Measurements from ENCODE around the gene NME9.
A peak's percentile ranks its signal among the peaks of the same experiment; 100 is the strongest.
"Not testable (repeated sequence)": the region's sequence is repeated elsewhere in the genome, so short reads cannot be mapped to it uniquely, and the experiment has no call there.

The NME9 gene

DNA sequence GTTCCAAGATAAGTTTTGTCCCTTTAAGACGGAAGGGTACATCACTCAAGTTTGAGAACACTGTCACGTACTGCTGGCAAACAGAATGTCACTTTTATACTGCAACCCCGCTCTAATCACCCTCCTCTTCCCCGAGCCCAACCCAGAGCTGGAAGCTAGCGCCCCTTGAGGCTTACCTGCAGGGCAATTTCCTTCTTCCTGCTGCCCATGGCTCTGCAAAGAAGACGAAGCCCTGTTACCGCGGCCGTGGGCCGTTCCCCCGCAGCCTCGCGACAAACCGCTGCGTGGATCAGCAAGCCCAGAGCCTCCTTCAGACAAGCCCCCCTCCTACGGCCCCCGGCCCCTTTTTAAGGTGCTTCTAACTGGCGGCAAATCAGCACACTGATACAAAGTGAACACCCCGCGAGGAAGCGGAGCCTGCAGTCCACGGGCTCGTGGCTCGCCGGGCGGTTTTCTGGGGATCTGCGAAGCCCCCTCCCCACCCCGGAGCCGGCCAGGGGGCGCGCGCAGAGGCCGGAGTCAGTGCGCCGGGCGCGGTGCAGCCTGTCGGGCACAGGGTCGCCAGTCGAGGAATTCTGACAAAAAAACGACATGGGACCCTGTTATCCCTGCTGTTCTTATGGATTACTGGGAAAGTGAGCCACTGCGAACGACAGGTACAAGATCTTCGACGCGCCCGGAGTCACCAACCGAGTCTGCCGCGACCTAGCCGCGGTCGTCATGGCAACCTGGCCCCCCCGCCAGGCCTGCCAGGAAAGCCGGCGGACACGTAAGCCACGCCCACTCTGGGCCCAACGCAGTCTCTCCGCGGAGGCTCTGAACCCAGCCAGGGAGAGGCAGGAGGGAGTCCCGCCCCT, at the start of gene NME9:
Gene NME9 (minus strand): TSS at position 725 of the 857 bp plus-strand sequence. CDS start 516 bp downstream, at position 209.
- peak; percentile 94 for DNase-seq

GRCh38 chr3:138378990-138379389, 49.3 kb upstream of the NME9 start:
- no peak for DNase-seq

GRCh38 chr3:138378331-138378730, 48.7 kb upstream of the NME9 start:
- DNase-seq, result no peak

GRCh38 chr3:138377804-138378203, 48.2 kb upstream of the NME9 start:
- no peak for DNase-seq

DNA sequence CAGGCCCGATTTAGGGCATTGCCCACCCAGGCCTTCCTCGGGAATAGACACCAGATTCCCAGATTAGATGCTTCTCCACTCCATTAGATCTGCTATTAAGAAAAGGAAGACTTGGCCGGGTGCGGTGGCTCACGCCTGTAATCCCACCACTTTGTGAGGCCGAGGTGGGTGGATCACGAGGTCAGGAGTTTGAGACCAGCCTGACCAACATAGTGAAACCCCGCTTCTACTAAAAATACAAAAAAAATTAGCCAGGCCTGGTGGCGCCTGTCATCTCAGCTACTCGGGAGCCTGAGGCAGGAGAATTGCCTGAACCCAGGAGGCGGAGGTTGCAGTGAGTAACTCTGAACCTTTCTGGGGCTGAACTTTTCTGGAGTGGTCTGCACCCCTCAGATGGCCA, 47.6 kb upstream of the NME9 start:
- DNase-seq, result not testable (repeated sequence)

DNA sequence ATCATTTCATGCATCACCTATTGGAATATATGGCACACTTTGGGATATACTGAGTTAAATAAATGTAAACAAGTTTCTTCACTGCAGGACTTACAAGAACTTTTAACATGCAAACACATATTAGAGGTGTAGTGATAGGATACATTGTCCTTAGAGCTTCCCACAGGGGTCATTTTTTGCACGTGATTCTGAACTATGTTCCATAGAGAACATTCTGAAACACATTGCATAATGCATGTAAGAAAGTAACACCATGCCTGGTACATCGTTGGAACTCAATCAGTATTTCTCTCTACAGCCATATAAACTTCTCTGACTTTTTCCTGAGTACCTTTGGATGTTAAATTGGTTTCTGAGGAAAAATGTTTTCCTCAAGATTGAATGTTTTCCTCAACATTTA, 47.0 kb upstream of the NME9 start:
- no peak for DNase-seq

- no peak for DNase-seq
Observed at GRCh38 chr3:138375447-138375846, 45.8 kb upstream of the NME9 start.

DNA sequence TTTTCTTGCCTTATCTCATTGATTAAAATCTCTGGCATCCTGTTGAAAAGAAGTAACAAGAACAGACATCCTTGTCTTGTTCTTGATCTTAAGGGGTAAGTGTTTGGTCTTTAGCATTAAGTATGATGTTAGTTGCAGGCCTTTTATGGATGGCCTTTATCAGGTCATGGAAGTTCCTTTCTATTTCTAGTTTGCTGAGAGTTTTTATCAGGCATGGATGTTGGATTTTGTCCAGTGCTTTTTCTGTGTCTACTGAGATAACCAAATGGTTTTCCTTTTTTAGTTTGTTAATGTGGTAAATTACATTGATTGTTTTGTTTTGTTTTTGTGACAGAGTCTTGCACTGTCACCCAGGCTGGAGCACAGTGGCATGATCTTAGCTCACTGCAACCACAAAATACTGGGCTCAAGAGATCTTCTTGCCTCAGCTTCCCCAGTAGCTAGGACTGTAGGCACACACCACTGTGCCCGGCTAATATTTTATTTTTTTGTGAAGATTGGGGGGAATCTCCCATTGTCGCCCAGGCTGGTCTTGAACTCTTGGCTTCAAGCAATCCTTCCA, 45.0 kb upstream of the NME9 start:
- DNase-seq, result no peak

GRCh38 chr3:138373736-138374094, 44.1 kb upstream of the NME9 start:
- DNase-seq, result no peak

GRCh38 chr3:138373087-138373735, 43.6 kb upstream of the NME9 start:
- no peak for DNase-seq

- no peak for DNase-seq
Observed at GRCh38 chr3:138371070-138371965, 41.7 kb upstream of the NME9 start.

DNA sequence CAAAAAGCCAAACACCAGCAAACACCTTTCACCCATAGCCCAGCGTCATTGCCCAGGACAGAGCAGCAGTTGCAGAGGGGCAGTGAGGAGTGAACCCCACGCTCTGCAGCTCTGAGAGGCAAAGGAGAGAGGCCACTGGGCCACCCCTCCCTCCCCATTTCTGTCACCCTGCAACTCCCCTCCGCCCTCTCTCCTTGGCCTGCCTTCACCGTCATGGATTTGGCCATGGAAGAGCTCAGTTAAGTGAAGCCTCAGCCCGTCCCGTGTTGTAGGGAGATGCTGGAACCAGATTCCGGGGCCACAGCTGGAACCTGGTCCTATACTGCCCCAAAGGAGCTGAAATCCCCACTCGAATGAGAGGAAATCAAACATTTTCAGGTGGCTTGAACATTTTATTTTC, 40.7 kb upstream of the NME9 start:
- DNase-seq, result no peak

- DNase-seq, result no peak
Observed at GRCh38 chr3:138369151-138369900, 39.7 kb upstream of the NME9 start.

- DNase-seq, result no peak
Observed at GRCh38 chr3:138367911-138368310, 38.3 kb upstream of the NME9 start.

DNA sequence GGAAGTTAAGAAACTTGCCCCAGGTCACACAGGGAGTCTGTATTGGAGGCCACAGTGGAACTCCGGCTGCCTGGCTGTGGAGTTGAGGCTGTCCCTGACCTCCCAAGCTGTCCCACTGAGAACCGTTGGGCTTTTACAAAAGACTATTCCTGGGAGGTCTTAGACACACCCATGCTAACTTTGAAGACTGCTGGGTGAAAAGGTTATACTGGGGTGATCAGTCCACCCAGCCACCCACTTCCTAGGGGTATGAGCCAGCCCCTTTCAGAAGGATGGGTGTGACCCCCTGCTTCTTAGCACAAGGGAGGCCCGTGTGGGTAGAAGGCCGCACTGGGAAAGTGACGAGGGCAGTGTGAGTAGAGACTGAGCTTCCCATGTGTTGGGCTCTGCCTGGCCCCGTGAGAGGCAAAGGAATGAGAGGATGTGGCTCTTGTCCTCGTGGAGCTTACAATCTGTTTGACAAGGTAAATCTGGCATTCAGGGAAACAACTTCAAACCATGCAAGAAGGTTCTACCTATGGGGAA, 37.7 kb upstream of the NME9 start:
- no peak for DNase-seq

GRCh38 chr3:138366006-138366759, 36.5 kb upstream of the NME9 start:
- DNase-seq, result no peak

GRCh38 chr3:138365253-138365555, 35.6 kb upstream of the NME9 start:
- DNase-seq, result no peak

DNA sequence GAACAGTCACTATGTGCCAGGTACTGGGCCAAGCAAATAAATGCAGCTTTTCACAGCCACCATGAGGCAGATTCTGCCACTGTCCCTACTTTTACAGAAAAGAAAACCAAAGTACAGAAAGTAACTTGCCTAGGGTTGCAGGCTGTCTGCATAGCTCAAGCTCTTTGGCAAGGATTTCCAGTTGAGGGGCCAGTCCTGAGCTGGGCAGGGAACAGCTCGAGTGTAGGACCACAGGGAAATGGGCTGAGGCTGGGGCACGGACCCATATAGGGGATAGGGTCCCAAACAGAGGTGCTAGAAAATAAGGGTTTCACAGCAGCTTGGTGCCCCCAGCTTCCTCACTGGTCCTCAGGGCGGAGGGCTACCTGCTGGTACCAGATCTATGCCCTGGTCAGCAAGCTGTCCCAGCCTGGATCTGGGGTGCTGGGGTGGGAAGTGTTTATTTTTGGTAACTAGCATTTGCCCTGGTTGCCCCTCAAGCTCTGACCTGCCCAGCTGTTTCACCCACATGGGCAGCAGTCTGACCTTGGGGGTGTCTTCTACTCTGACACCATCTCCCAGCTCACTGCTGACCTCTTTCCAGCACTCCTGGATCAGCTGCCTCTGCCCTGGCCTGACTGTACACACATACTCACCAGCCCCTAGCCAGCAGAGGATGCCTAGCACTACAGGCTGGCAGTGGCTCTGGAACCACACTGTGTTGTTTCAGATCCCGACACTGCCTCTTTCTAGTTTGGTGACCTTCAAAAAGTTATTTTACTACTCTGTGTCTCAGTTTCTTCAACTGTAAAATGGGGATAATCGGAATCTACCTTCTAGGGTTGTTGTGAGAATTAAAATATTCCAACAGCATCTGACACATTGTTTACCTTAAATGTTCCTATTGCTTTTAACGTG, 35.0 kb upstream of the NME9 start:
- no peak for DNase-seq

DNA sequence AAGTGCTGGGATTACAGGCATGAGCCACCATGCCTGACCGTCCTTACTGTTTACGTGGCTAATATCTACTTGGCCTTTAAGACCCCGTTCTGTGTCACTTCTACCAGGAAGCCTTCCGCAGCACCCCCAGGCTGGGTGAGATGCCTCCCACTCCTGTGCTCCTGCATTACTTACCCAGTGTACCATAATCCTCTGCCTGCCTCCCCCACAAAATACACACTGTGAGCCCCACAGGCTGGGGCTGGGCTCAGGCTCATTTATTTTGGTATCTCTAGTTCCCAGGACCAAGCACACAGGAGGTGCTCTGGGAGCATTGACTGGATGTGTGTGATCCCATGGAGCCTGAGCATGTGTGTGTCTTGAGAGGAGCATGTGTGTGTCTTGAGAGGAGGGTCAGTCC, 33.7 kb upstream of the NME9 start:
- no peak for DNase-seq

DNA sequence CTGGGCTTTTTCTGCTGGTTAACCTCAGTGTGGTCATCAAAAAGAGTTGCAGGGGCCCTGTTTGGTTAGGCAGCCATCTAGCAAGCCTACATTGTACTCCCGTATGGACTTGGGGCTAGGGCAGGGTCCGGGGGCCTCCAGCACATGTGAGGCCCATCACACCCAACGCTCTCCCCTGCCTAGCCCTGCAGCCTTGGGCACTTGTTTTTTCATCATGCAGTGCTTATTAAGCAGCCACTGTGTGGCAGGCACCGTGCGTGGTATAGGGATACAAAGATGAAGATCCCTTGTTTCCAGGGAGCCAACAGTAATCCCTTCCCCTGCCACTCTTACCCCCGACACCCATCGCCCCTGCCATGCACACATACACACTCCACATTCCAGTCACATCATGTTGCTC, 32.9 kb upstream of the NME9 start:
- DNase-seq, result no peak
